RKO (cell line): ENCODE measurements around the gene PTP4A1.
"Not testable (repeated sequence)": the region's sequence is repeated elsewhere in the genome, so short reads cannot be mapped to it uniquely, and the experiment has no call there.

Experiments used
- DNase-seq: peaks from one replicate; pipeline ENCODE4 v3.0.0-alpha.2; 2016; ENCODE audit warnings: low spot score

PTP4A1 gene

GRCh38 chr6:63572044-63572746, at the start of gene PTP4A1, which contains the start of gene LOC128125822:
TSS of gene PTP4A1 (plus strand) at chr6:63572480. CDS start at chr6:63576881, 4,401 bp downstream.
TSS of gene LOC128125822 (plus strand) at chr6:63572480.
- DNase-seq, result peak; percentile 96

- DNase-seq, result not testable (repeated sequence)
Observed at GRCh38 chr6:63522911-63523287, 49.4 kb upstream of the PTP4A1 start.

GRCh38 chr6:63523630-63524029, 48.6 kb upstream of the PTP4A1 start:
- no peak for DNase-seq

GRCh38 chr6:63525186-63525878, 46.9 kb upstream of the PTP4A1 start:
- DNase-seq, result no peak

- DNase-seq, result no peak
Observed at GRCh38 chr6:63526931-63527330, 45.3 kb upstream of the PTP4A1 start.

GRCh38 chr6:63527658-63528514, 44.4 kb upstream of the PTP4A1 start:
- peak; percentile 79 for DNase-seq

GRCh38 chr6:63529498-63529897, 42.8 kb upstream of the PTP4A1 start:
- no peak for DNase-seq

GRCh38 chr6:63530182-63530581, 42.1 kb upstream of the PTP4A1 start:
- DNase-seq, result no peak

GRCh38 chr6:63530991-63531390, 41.3 kb upstream of the PTP4A1 start:
- DNase-seq, result no peak

- no peak for DNase-seq
Observed at GRCh38 chr6:63533026-63533425, 39.3 kb upstream of the PTP4A1 start.

- no peak for DNase-seq
Observed at GRCh38 chr6:63533952-63534351, 38.3 kb upstream of the PTP4A1 start.

- DNase-seq, result no peak
Observed at GRCh38 chr6:63537201-63537958, 34.9 kb upstream of the PTP4A1 start.

GRCh38 chr6:63537959-63538300, 34.4 kb upstream of the PTP4A1 start:
- DNase-seq, result no peak

GRCh38 chr6:63538550-63538949, 33.7 kb upstream of the PTP4A1 start:
- DNase-seq, result no peak

GRCh38 chr6:63543001-63543400, 29.3 kb upstream of the PTP4A1 start:
- no peak for DNase-seq

GRCh38 chr6:63543982-63544381, 28.3 kb upstream of the PTP4A1 start:
- DNase-seq, result no peak

- DNase-seq, result no peak
Observed at GRCh38 chr6:63546236-63546635, 26.0 kb upstream of the PTP4A1 start.

GRCh38 chr6:63546697-63547096, 25.6 kb upstream of the PTP4A1 start:
- DNase-seq, result no peak

- DNase-seq, result no peak
Observed at GRCh38 chr6:63549076-63549475, 23.2 kb upstream of the PTP4A1 start.

- no peak for DNase-seq
Observed at GRCh38 chr6:63553208-63553607, 19.1 kb upstream of the PTP4A1 start.

GRCh38 chr6:63553900-63554299, 18.4 kb upstream of the PTP4A1 start:
- DNase-seq, result no peak

- no peak for DNase-seq
Observed at GRCh38 chr6:63554782-63555181, 17.5 kb upstream of the PTP4A1 start.
